Esophagus muscularis mucosa (tissue), 4 donors: ENCODE measurements around the gene LUZP1. TPM values are rescaled to one million over a fixed set of nuclear protein-coding genes. Genes with fewer than 3 reads are reported as not detected.

Experiments used
- DNase-seq: peaks from one replicate; pipeline ENCODE4 v3.0.0-alpha.2; 2017; ENCODE audit errors: extremely low spot score
- H3K27ac ChIP-seq, 4 donors: fragments of 200-600 bp; sonication (generic); replicated peaks in 1 of 4; 1 replicate in 3 of 4; 2 replicates in 1 of 4; pipeline ENCODE4 v1.5.1; 2016 to 2019; ENCODE audit warnings: mild to moderate bottlenecking in 1 of 4
- H3K27me3 ChIP-seq, 4 donors: fragments of 200-600 bp; sonication (generic); one replicate each; pipeline versions ENCODE4 v1.5.1 to v1.6.0; 2016 to 2019
- H3K36me3 ChIP-seq, 4 donors: fragments of 200-600 bp; sonication (generic); one replicate each; pipeline ENCODE4 v1.5.1; 2016 to 2019
- H3K4me1 ChIP-seq, 4 donors: fragments of 200-600 bp; sonication (generic); one replicate each; pipeline ENCODE4 v1.5.1; 2016 to 2019
- H3K4me3 ChIP-seq, 4 donors: fragments of 200-600 bp; sonication (generic); 1 replicate in 2 of 4; 2 replicates in 2 of 4; pipeline ENCODE4 v1.5.1; 2016 to 2019; ENCODE audit warnings: mild to moderate bottlenecking in 4 of 4, moderate library complexity in 1 of 4
- H3K9me3 ChIP-seq, 4 donors: fragments of 200-600 bp; sonication (generic); 1 replicate in 3 of 4; 2 replicates in 1 of 4; pipeline ENCODE4 v1.5.1; 2016 to 2019
- EP300 ChIP-seq: sonication (generic); formaldehyde crosslinking; IDR thresholded peaks from one replicate; pipeline ENCODE4 v1.6.1; 2017; ENCODE audit warnings: antibody characterized with exemption
- POLR2A ChIP-seq: fragments of 450-650 bp; IDR thresholded peaks from one replicate; pipeline ENCODE4 v1.6.1; 2017; ENCODE audit warnings: antibody characterized with exemption, moderate library complexity, mild to moderate bottlenecking, low read depth
- POLR2AphosphoS5 ChIP-seq, 2 donors: sonication (generic); formaldehyde crosslinking; IDR thresholded peaks; one replicate each; pipeline ENCODE4 v1.6.1; 2017; ENCODE audit warnings: antibody characterized with exemption in 2 of 2
- WGBS: methylation state at CpG from one replicate; pipeline ENCODE4 v1.1.5; 2018; 5-methylcytosine and 5-hydroxymethylcytosine counted together
- intact Hi-C: fragments of 100-400 bp; cut with DNase I; formaldehyde crosslinking; loops from one replicate; pipeline ENCODE4 v1.15.1; 2023
- total RNA-seq, 4 donors: library from RNA; depleted of rRNA; stranded (reverse); fragments of >200 nt; gene quantifications; one replicate each; pipeline versions ENCODE4 v1.1.0 to v1.2.1, GENCODE V29; 2016
- TF ChIP-seq, protein P1 (sequence below), 3 experiments: fragments of 200-600 bp in 2 of 3; fragments of 450-650 bp in 1 of 3; sonication (generic) in 2 of 3; IDR thresholded peaks; one replicate each; pipeline ENCODE4 v1.5.1; 2017 to 2019; ENCODE audit warnings: antibody characterized with exemption in 3 of 3, mild to moderate bottlenecking in 2 of 3, moderate library complexity in 1 of 3

LUZP1 gene
- total RNA-seq, 4 donors from 2014 or later = 23.4 to 34.4 (median 27.3) TPM

DNA sequence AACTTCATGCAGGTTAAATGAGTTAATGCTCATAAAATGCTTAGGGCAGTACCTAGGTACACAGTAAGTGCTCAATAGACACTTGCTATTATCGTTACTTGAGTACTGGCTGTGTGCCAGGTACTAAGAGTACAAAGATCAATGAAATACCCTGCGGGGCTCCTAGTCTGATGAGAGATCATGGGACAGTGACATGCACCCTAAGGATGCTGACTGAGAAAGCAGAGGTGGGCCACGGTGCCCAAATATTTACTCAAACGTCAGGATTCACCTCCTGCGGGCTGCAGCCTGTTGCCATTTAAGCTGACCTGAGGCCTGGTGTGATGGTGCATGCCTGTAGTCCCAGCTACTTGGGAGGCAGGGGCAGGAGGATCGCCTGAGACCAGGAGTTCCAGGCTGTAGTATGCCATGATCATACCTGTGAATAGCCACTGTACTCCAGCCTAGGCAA lies 19.8 kb upstream of the LUZP1 start:
- H3K4me3 ChIP-seq = no peak overlapping the region
- TF ChIP-seq POLR2A (no peak), EP300 (no peak)
- TF ChIP-seq, protein P1, sequence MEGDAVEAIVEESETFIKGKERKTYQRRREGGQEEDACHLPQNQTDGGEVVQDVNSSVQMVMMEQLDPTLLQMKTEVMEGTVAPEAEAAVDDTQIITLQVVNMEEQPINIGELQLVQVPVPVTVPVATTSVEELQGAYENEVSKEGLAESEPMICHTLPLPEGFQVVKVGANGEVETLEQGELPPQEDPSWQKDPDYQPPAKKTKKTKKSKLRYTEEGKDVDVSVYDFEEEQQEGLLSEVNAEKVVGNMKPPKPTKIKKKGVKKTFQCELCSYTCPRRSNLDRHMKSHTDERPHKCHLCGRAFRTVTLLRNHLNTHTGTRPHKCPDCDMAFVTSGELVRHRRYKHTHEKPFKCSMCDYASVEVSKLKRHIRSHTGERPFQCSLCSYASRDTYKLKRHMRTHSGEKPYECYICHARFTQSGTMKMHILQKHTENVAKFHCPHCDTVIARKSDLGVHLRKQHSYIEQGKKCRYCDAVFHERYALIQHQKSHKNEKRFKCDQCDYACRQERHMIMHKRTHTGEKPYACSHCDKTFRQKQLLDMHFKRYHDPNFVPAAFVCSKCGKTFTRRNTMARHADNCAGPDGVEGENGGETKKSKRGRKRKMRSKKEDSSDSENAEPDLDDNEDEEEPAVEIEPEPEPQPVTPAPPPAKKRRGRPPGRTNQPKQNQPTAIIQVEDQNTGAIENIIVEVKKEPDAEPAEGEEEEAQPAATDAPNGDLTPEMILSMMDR (IDR thresholded peaks at IDR 0.05) = no peak

GRCh38 chr1:23187637-23188036 lies 19.0 kb upstream of the LUZP1 start:
- H3K4me3 ChIP-seq = no peak overlapping the region
- H3K9me3 ChIP-seq = no peaks in the 10 kb centered on the region
- no peak overlapping the region for H3K27ac ChIP-seq
- TF ChIP-seq EP300 = no peak
- TF ChIP-seq, protein P1 (IDR thresholded peaks at IDR 0.05) = no peak
- intact Hi-C loops = no loop called here
- WGBS = 90% methylated on average over 4 of the region's 5 CpGs
- no peaks in the 10 kb centered on the region for H3K36me3 ChIP-seq
- no peak for DNase-seq
- no peaks in the 10 kb centered on the region for H3K27me3 ChIP-seq
- H3K4me1 ChIP-seq = peaks cover 6 to 7% (median 7%) of the 10 kb centered on the region in 4 donors

More for the DNA sequence above, 19.8 kb upstream of the LUZP1 start:
- WGBS = 74% methylated on average over 6 of the region's 6 CpGs
- no peaks in the 10 kb centered on the region for H3K36me3 ChIP-seq
- no peak overlapping the region for H3K27ac ChIP-seq
- no peak for DNase-seq
- H3K9me3 ChIP-seq = no peaks in the 10 kb centered on the region
- peaks cover 6 to 7% (median 7%) of the 10 kb centered on the region in 4 donors for H3K4me1 ChIP-seq
- H3K27me3 ChIP-seq = no peaks in the 10 kb centered on the region
- intact Hi-C loops = no loop called here

DNA sequence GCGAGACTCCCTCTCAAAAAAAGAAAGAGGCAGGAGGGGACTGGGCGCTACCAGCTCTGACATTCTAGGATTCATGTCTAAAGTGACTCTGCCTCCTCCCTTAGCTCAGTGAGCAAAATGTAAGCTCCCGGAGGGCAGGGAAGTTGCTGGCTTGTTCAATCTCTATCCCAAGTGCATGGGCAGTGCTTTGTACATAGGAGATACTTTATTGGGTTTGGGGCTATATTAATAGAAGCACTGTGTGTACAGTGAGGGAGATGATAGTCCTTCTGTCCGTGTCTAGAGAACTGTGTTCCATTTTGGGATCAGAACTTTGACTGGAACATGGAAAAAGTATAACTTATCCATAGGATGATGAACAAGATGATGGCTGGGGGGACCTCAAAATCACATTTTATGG lies 16.7 kb upstream of the LUZP1 start:
- TF ChIP-seq POLR2A (no peak), EP300 (no peak)
- TF ChIP-seq, protein P1 (IDR thresholded peaks at IDR 0.05) = no peak
- no peak for DNase-seq
- Histone ChIP-seq H3K4me3 (no peak overlapping the region), H3K27ac (no peak overlapping the region), H3K4me1 (peaks cover 6 to 7% (median 7%) of the 10 kb centered on the region in 4 donors), H3K27me3 (no peaks in the 10 kb centered on the region), H3K9me3 (no peaks in the 10 kb centered on the region), H3K36me3 (no peaks in the 10 kb centered on the region)
- WGBS = 79% methylated on average over 4 of the region's 4 CpGs
- intact Hi-C loops = no loop called here

DNA sequence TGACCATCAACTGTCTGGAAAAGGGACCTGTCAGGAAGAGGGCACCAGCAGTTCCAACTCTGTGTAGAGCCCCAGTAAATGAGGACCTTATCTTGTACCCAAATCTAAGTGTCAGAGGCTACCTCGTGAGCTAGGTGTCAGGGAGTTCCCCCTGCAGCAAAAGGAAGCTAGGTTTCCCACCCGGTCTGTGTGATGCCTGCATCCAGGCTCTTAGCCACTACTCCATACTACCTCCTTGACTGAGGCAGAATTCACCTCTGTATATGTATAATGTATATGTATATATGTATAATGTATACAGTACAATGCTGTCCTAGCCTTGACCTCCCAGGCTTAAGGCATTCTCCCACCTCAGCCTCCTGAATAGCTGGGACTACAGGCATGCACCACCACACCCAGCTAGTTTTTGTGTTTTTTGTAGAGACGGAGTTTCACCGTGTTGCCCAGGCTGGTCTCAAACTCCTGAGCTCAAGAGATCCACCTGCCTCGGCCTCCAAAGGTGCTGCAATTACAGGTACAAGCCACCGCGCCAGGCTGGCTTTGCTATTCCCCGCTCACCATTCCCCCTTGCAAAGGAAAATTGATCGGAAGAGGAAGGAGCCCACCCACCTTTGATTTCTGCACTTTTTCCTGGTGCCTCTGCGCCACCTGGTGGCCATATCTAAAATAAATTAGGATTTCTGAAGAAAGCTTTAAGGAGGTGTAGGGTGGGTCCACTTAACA lies 15.7 kb upstream of the LUZP1 start:
- intact Hi-C loops = loop anchor here (1.0 kb wide), 1 partner anchor 86 kb away; no protein-coding TSS in a partner anchor
- 4% methylated on average over 9 of the region's 10 CpGs for WGBS
- Histone ChIP-seq H3K27me3 (no peaks in the 10 kb centered on the region), H3K36me3 (no peaks in the 10 kb centered on the region), H3K27ac (no peak overlapping the region), H3K4me1 (peaks cover 6 to 7% (median 7%) of the 10 kb centered on the region in 4 donors), H3K9me3 (no peaks in the 10 kb centered on the region), H3K4me3 (peak overlapping the region; percentile 39 to 56 (median 44))
- TF ChIP-seq, protein P1 (IDR thresholded peaks at IDR 0.05) = peak; percentile 70 to 87 (median 83)
- no peak for TF ChIP-seq POLR2A
- no peak for DNase-seq

DNA sequence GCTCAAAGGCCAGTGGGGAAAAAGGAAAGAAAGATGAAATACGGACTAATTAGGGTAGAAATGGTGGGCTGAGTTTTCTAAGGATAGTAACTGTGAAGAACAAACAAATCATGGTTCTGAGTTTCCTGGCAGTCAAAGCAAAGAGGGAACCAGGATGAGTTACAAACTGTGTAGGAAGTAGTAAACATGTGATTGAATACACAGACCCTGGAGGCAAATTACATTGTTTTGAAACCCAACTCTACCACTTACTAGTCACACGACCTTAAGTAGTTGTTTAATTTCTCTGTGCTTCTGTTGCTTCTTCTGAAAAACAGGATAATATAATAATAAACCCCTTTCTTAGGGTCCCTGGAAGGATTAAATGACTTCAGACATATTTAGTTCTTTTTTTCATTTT lies 11.2 kb upstream of the LUZP1 start:
- Histone ChIP-seq H3K4me1 (peaks cover 28 to 41% (median 33%) of the 10 kb centered on the region in 4 donors), H3K27me3 (no peaks in the 10 kb centered on the region), H3K4me3 (no peak overlapping the region), H3K36me3 (no peaks in the 10 kb centered on the region), H3K27ac (no peak overlapping the region), H3K9me3 (no peaks in the 10 kb centered on the region)
- intact Hi-C loops = no loop called here
- 88% methylated on average over 2 of the region's 2 CpGs for WGBS
- DNase-seq = no peak
- TF ChIP-seq, protein P1 (IDR thresholded peaks at IDR 0.05) = no peak
- no peak for TF ChIP-seq POLR2AphosphoS5 (IDR thresholded peaks at IDR 0.05)
- no peak for TF ChIP-seq EP300
- no peak for TF ChIP-seq POLR2A
